Hepatocyte (in vitro differentiated cells): ENCODE results near the gene UBIAD1. TPM values are rescaled to one million over a fixed set of nuclear protein-coding genes. Genes with fewer than 3 reads are reported as not detected.

Experiments used
- DNase-seq: peaks from one replicate; pipeline ENCODE4 v3.0.0-alpha.2; 2016; ENCODE audit warnings: low spot score
- H2AFZ ChIP-seq: fragments of 200-600 bp; sonication (generic); 2 replicates; pipeline ENCODE4 v1.6.0; 2016; ENCODE audit warnings: antibody characterized with exemption, mild to moderate bottlenecking
- H3K27ac ChIP-seq: fragments of 200-600 bp; sonication (generic); 2 replicates; pipeline ENCODE4 v1.5.1; 2016; ENCODE audit warnings: mild to moderate bottlenecking
- H3K27me3 ChIP-seq: fragments of 200-600 bp; sonication (generic); 2 replicates; pipeline ENCODE4 v1.6.1; 2016
- H3K36me3 ChIP-seq: fragments of 200-600 bp; sonication (generic); replicated peaks from 2 replicates; pipeline ENCODE4 v1.5.1; 2016; ENCODE audit warnings: low read depth; ENCODE audit not compliant: insufficient read depth
- H3K4me1 ChIP-seq: fragments of 200-600 bp; sonication (generic); 2 replicates; pipeline ENCODE4 v1.5.1; 2016; ENCODE audit warnings: mild to moderate bottlenecking, moderate library complexity; ENCODE audit not compliant: insufficient read depth
- H3K4me2 ChIP-seq: fragments of 200-600 bp; sonication (generic); 2 replicates; pipeline ENCODE4 v1.6.0; 2016
- H3K4me3 ChIP-seq: fragments of 200-600 bp; sonication (generic); 2 replicates; pipeline ENCODE4 v1.5.1; 2016; ENCODE audit warnings: mild to moderate bottlenecking
- H3K79me2 ChIP-seq: fragments of 200-600 bp; sonication (generic); 2 replicates; pipeline ENCODE4 v1.6.0; 2017; ENCODE audit warnings: mild to moderate bottlenecking
- H3K9me2 ChIP-seq: fragments of 200-600 bp; sonication (generic); replicated peaks from 2 replicates; pipeline ENCODE4 v1.6.0; 2017; ENCODE audit warnings: mild to moderate bottlenecking; ENCODE audit not compliant: insufficient read depth
- H3K9me3 ChIP-seq: fragments of 200-600 bp; sonication (generic); 2 replicates; pipeline ENCODE4 v1.5.1; 2016; ENCODE audit warnings: low read depth, mild to moderate bottlenecking
- H4K20me1 ChIP-seq: fragments of 200-600 bp; sonication (generic); 2 replicates; pipeline ENCODE4 v1.6.0; 2016; ENCODE audit warnings: mild to moderate bottlenecking; ENCODE audit not compliant: insufficient read depth, poor library complexity, severe bottlenecking
- EZH2 ChIP-seq: fragments of 200-600 bp; sonication (generic); IDR thresholded peaks from 2 replicates; pipeline ENCODE4 v1.6.1; 2016; ENCODE audit warnings: antibody characterized with exemption, mild to moderate bottlenecking, borderline replicate concordance
- EZH2phosphoT487 ChIP-seq: fragments of 200-600 bp; sonication (generic); IDR thresholded peaks from one replicate; pipeline ENCODE4 v1.6.1; 2018; ENCODE audit warnings: antibody characterized with exemption, mild to moderate bottlenecking, low read depth, moderate library complexity; ENCODE audit not compliant: unreplicated experiment, severe bottlenecking
- WGBS: methylation state at CpG from one replicate; pipeline ENCODE4 v1.1.6; 2016; ENCODE audit warnings: low lambda C conversion rate; ENCODE audit errors: missing lambda C conversion rate; 5-methylcytosine and 5-hydroxymethylcytosine counted together
- polyA plus RNA-seq: library from polyadenylated mRNA; unstranded; fragments of >200 nt; fragmentation: Nextera tagmentation; extraction: Ambion mirVana; gene quantifications from 2 replicates; pipeline ENCODE4 v1.2.1, GENCODE V29; 2016
- total RNA-seq: library from RNA; depleted of rRNA; stranded (reverse); fragments of >200 nt; gene quantifications from 2 replicates; pipeline ENCODE4 v1.2.3, GENCODE V29; 2014
- TF ChIP-seq, protein P1 (sequence below): fragments of 200-600 bp; sonication (generic); IDR thresholded peaks from 2 replicates; pipeline ENCODE4 v1.5.1; 2016; ENCODE audit warnings: antibody characterized with exemption, mild to moderate bottlenecking; ENCODE audit not compliant: poor library complexity

UBIAD1 gene
- total and polyA plus RNA-seq, 2 experiments from 2014 or later, result 9.1 to 18.3 TPM

DNA sequence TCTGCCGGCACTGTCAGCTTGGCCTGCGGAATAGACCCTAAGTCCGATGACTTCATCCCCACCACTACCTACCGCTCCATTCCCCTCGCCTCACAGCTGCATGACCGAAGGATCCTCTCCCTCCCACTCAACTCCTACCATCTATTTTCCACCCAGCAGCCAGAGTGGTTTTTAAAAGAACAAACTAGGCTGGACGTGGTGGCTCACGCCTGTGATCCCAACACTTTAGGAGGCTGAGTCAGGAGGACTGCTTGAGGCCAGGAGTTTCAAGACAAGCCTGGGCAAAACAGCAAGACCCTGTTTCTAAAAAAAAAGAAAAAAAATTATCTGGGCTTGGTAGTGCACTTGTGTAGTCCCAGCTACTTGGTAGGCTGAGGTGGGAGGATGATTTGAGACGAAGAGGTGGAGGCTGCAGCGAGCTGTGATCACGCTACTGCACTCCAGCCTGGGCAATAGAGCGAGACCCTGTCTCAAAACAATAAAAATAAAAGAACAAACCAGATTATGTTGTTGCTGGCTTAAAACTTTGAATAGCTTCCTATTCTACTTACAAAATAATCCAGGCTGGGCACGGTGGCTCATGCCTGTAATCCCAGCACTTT lies 59.0 kb downstream of the UBIAD1 start:
- H3K4me3 ChIP-seq, result no peak overlapping the region
- no peak overlapping the region for H3K27ac ChIP-seq
- DNase-seq, result no peak
- no peaks in the 10 kb centered on the region for H3K79me2 ChIP-seq
- TF ChIP-seq, protein P1, sequence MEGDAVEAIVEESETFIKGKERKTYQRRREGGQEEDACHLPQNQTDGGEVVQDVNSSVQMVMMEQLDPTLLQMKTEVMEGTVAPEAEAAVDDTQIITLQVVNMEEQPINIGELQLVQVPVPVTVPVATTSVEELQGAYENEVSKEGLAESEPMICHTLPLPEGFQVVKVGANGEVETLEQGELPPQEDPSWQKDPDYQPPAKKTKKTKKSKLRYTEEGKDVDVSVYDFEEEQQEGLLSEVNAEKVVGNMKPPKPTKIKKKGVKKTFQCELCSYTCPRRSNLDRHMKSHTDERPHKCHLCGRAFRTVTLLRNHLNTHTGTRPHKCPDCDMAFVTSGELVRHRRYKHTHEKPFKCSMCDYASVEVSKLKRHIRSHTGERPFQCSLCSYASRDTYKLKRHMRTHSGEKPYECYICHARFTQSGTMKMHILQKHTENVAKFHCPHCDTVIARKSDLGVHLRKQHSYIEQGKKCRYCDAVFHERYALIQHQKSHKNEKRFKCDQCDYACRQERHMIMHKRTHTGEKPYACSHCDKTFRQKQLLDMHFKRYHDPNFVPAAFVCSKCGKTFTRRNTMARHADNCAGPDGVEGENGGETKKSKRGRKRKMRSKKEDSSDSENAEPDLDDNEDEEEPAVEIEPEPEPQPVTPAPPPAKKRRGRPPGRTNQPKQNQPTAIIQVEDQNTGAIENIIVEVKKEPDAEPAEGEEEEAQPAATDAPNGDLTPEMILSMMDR, result no peak
- TF ChIP-seq EZH2phosphoT487 (no peak), EZH2 (no peak)
- H2AFZ ChIP-seq, result no peak overlapping the region
- WGBS, result 94% methylated on average over 13 of the region's 13 CpGs
- H3K36me3 ChIP-seq, result no peaks in the 10 kb centered on the region
- no peak overlapping the region for H3K4me2 ChIP-seq
- H3K4me1 ChIP-seq, result no peaks in the 10 kb centered on the region
- H3K27me3 ChIP-seq, result no peaks in the 10 kb centered on the region
- H3K9me2 ChIP-seq, result no peaks in the 10 kb centered on the region
- H4K20me1 ChIP-seq, result no peaks in the 10 kb centered on the region
- no peaks in the 10 kb centered on the region for H3K9me3 ChIP-seq

- Histone ChIP-seq H3K4me3 (no peak overlapping the region), H3K27ac (no peak overlapping the region), H2AFZ (no peak overlapping the region), H4K20me1 (no peaks in the 10 kb centered on the region), H3K9me2 (no peaks in the 10 kb centered on the region), H3K79me2 (no peaks in the 10 kb centered on the region), H3K4me2 (no peak overlapping the region), H3K27me3 (no peaks in the 10 kb centered on the region), H3K36me3 (no peaks in the 10 kb centered on the region), H3K9me3 (no peaks in the 10 kb centered on the region), H3K4me1 (no peaks in the 10 kb centered on the region)
- DNase-seq, result no peak
- 76% methylated on average over 7 of the region's 7 CpGs for WGBS
- TF ChIP-seq EZH2 (no peak), EZH2phosphoT487 (no peak)
- TF ChIP-seq, protein P1, result no peak
These were observed 60.6 kb downstream of the UBIAD1 start for GRCh38 chr1:11333631-11334030.

GRCh38 chr1:11334261-11334804 lies 61.3 kb downstream of the UBIAD1 start:
- Histone ChIP-seq H3K36me3 (no peaks in the 10 kb centered on the region), H3K9me3 (no peaks in the 10 kb centered on the region), H3K9me2 (no peaks in the 10 kb centered on the region), H2AFZ (no peak overlapping the region), H3K79me2 (no peaks in the 10 kb centered on the region), H3K27ac (no peak overlapping the region), H3K4me1 (no peaks in the 10 kb centered on the region), H3K27me3 (no peaks in the 10 kb centered on the region), H4K20me1 (no peaks in the 10 kb centered on the region), H3K4me3 (no peak overlapping the region), H3K4me2 (no peak overlapping the region)
- DNase-seq, result no peak
- no peak for TF ChIP-seq EZH2phosphoT487
- TF ChIP-seq, protein P1, result no peak
- TF ChIP-seq EZH2, result no peak
- WGBS, result 62% methylated on average over 13 of the region's 13 CpGs
